DMS 273 (cell line): ENCODE data around the gene ROPN1L.
A peak's percentile ranks its signal among the peaks of the same experiment; 100 is the strongest.
"Not testable (repeated sequence)": the region's sequence is repeated elsewhere in the genome, so short reads cannot be mapped to it uniquely, and the experiment has no call there.

Source experiments
- DNase-seq: peaks from one replicate; lab custom pipeline; 2025; ENCODE audit not compliant: unreplicated experiment; lab: John Stamatoyannopoulos, UW

Gene ROPN1L

GRCh38 chr5:10441083-10441991, at the start of gene ROPN1L:
ROPN1L (plus strand) TSS chr5:10441879; CDS start chr5:10442168, 289 bp downstream.
- peak; percentile 97 for DNase-seq

DNA sequence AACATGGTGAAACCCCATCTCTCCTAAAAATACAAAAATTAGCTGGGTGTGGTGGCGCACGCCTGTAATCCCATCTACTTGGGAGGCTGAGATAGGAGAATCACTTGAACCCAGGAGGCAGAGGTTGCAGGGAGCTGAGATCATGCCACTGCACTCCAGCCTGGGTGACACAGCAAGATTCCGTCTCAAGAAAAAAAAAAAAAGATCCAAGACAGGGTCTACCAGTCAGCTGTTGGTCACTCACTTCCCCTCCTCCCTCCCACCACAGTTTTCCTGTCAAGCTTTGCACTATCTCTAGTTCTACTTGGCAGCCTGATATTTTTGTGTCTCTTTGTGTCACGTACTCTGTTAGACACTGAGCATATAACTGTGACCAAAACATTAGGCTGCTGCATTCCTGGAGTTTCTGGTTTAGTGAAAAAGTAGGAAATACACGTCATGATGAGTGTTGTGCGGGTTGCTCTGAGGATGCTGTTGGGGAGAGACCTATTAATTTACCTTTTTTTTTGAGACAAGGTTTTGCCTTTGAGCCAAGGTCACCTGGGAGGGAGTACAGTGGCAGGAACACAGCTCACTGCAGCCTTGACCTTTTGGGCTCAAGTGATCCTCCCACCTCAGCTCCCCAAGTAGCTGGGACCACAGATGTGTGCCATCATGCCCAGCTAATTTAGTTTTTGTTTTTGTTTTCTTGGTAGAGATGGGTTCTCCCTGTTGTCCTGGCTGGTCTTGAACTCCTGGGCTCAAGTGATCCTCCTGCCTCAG, 48.9 kb upstream of the ROPN1L start:
- not testable (repeated sequence) for DNase-seq

DNA sequence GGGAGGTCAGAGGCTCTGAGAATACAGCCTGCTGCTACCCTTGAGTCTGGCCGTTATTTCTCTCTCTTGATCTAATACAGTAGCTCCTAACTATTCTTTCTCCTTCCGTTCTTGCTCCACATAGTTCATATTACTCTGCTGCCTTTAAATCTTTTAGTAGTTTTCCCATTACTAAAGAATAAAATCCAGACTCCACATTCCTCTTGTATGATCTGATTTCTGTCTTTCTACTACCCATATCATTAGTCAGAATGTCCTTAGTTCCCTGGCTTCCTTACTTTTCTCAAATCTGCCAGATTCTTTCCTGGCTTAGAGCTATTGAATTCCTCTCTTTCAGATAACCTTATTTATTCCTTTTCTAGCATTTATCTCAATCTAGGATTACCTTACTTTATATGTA, 48.2 kb upstream of the ROPN1L start:
- DNase-seq = no peak

DNA sequence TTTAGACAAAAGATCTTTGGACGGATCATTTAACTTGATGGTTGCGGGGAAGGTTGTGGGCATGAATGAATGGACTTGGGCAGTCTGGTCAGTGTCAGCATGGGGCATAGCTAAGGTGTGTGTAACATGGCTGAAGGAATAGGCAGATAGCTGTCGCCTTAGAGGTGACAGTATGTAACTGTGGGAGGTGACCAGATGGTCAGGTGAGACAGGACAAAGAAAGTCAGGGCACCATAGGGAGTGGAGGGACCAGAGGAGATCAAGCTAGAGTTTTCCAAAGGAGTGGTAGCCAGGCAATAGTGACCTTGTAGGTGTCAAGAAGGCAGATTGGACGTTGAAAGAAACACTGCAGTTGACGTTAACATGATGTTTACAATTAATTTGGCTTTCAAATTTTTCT, 45.1 kb upstream of the ROPN1L start:
- DNase-seq = no peak

GRCh38 chr5:10399839-10400238, 41.8 kb upstream of the ROPN1L start:
- DNase-seq = no peak

DNA sequence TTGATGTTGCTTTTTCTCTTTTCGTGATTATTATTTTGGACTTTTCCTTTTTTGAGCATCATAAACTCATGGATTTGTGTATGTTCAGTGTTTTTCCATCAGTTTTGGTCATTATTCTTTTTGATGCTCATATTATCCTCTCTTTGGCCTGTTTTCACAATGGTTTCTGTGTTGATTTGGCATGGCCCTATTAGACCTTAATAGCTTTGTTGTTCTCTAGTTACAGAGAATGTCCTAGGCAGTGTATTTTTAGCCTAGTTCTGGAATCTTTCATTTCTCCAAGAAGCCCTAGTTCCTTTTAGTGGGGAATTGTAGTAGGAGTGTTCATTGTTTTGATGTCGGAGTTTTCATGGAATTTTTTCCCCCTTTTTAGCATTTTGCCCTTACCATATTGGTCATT, 41.3 kb upstream of the ROPN1L start:
- DNase-seq = no peak

DNA sequence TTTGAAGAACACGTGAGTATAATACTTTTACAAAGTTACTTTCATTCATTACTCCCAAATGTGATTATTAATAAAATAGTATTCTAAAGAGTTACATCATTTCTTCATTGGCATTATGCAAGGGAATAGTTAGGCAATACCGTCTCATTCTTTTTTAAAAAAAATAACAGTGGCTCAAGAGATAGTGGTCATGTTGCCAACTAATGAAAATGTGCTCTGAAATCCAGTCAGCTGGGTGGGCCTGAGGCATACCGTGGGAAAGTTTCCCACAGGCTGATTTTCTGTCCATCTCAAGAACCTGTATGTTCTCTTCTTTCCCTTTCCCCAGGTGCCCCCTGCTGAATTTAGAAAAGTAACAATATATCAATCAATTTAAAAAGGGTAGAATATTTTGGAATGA, 40.8 kb upstream of the ROPN1L start:
- no peak for DNase-seq

DNA sequence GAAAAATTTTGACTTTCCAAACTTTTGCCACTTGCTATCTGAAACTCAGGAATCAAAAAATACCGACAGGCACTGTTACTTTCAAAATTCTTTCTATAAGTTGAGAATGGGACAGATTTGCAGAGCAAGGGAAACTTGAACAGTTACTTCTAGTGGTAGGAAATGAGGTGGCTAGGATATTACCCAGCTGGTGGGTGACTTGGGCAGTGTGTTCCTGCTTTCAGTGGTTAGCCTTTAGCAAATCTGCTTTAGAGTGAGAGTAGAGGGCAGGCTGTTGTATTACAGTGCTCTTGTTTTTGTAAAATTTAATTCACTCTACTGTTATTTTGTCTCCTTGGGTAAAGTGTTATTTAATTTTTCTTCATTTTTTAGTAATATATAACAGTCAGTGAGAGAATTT, 40.2 kb upstream of the ROPN1L start:
- DNase-seq = no peak

GRCh38 chr5:10403829-10404228, 37.9 kb upstream of the ROPN1L start:
- DNase-seq = no peak

GRCh38 chr5:10406651-10407050, 35.0 kb upstream of the ROPN1L start:
- no peak for DNase-seq

DNA sequence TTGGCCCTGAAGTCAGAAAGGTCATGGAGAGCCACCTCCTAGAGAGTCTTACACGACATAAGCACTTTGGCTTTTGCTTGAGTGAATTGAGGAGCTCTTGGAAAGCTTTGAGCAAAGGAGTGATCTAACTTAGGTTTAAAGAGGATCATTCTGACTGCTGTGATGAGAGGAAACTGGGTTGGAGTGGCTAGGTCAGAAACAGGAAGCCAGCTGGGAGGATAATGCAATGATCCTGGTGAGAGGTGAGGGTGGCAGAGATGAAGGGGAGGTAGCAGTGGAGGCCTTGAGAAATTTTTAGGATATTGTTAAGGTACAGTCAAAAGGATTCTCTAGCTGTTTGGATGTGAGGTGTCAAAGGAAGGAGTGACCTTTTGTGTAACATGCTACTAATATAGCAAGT, 32.2 kb upstream of the ROPN1L start:
- no peak for DNase-seq

GRCh38 chr5:10410662-10411061, 31.0 kb upstream of the ROPN1L start:
- no peak for DNase-seq

DNA sequence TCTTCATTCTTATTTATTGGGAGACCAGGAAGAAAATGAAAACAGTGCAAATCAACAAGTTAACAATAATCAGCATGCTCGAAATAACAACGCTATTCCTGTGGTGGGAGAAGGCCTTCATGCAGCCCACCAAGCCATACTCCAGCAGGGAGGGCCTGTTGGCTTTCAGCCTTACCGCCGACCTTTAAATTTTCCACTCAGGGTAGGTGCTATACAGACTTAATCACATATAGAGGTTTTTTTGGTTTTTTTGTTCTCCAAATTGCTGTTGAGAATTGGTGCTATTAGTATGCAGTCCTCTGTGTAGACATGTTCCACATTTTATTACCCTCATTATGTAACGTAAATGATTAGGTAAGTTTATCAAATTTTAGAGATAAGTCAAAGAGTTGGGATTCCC, 30.3 kb upstream of the ROPN1L start:
- no peak for DNase-seq

DNA sequence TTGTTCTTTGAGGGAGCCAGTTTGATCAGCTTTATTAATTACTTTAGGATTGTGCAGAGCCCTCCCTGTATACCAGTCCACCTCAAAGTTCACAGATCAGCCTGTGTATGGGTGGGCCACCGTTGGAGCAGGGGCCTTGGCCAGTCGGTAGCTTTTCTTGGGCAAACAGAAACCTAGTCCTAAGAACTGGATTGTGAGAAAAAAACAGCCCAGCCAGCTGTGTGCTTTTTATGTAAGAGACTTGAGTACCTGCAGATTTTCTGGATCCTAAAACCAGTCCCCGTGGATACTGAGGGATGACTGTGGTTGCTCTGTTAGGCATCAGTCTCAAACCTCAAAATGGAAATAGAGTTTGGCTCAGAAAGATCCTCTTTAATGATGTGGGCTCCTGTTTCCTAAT, 24.8 kb upstream of the ROPN1L start:
- DNase-seq = no peak

DNA sequence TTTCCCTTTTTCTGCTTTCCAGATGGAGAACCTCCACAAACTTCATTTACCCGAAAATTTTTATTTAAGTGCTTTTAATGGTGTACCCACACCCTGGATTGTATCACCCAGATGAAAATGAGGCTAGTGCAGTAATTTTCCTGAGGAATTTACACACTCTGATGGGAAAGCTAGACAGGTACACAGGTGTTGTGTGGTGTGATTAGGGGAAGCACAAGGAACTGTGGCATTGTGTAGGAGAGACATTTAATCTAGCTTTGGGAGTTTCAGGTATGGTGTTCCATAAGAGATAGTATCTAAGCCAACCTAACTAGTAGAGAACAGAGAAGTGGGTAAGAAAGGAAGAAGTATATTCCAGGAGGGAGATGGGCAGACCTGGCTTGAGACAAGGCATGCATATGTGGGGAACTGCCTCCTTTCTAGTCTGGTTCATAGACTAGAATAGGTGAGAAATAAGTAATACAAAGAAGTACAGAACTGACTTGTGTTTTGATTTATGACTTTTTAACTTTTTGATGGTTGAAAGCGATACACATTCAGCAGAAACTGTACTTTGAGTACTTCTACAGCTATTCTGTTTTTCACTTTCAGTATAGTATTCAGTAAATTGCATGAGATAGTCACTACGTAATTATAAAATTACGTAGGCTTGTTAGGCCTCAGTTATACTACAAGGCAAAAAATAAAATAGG, 22.9 kb upstream of the ROPN1L start:
- DNase-seq = no peak

- no peak for DNase-seq
These were observed 21.2 kb upstream of the ROPN1L start for GRCh38 chr5:10420468-10420867.

GRCh38 chr5:10420932-10421331, 20.7 kb upstream of the ROPN1L start:
- DNase-seq = no peak

- DNase-seq = no peak
These were observed 19.6 kb upstream of the ROPN1L start for GRCh38 chr5:10421896-10422691.

DNA sequence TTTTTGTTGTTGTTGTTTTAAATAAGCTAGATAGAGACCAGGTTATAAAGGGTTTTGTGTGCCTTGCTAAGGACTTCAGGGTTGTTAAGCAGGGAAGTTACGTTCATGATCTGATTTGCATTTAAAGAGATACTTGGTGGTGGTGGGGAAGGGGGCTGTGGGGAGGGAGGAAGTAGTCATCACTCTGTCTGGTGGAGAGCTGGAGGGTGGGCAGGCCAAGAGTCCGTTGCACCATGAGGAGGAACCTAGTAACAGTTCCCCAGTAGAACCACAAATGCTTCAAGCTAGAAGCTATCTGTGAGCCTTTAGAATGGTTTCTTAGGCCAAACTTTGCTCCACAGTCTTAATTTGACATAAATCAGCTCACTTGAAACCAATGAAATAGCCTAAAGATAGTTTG, 18.7 kb upstream of the ROPN1L start:
- no peak for DNase-seq

DNA sequence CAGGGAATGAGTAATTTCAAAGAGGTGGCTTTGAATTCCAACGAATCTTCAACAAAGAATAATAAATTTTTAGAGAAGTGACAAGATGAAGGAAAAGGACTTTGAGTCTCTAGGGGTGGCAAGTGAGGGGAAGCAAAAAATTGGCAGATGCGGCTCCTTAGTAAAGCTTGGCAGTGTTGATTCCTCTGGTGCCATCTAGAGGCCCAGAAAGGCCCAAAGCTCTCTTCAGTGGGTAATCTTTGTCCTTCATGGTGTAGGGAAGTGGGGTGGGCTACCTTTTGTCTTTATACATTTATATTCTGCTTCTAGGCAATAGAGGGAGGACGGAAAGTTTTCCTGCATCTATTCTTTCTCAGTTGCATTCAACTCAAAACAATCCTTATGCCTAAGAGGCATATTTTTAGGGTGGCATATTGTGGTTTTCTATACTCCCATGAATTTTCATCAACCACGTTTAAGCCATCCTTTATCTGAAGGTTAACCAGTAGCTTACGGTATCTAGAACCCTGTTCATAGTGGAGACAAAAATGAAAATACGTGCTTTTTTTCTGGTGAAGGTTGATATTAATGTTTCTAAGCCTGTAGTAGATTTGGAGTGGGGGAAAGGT, 17.5 kb upstream of the ROPN1L start:
- peak; percentile 76 for DNase-seq
